ENCODE measurements around the gene TRAF6.
"Not testable (repeated sequence)": the region's sequence is repeated elsewhere in the genome, so short reads cannot be mapped to it uniquely, and the experiment has no call there.

TRAF6 gene

GRCh38 chr11:36509694-36510593 is at the start of gene TRAF6:
Gene TRAF6, minus strand, starts transcription at chr11:36510272. Its CDS starts 8,757 bp downstream, at chr11:36501515.
- DNase-seq = peak; percentile 91

GRCh38 chr11:36558571-36559413 is 48.7 kb upstream of the TRAF6 start:
- no peak for DNase-seq

GRCh38 chr11:36557991-36558390 is 47.9 kb upstream of the TRAF6 start:
- no peak for DNase-seq

GRCh38 chr11:36557390-36557789 is 47.3 kb upstream of the TRAF6 start:
- DNase-seq = not testable (repeated sequence)

DNA sequence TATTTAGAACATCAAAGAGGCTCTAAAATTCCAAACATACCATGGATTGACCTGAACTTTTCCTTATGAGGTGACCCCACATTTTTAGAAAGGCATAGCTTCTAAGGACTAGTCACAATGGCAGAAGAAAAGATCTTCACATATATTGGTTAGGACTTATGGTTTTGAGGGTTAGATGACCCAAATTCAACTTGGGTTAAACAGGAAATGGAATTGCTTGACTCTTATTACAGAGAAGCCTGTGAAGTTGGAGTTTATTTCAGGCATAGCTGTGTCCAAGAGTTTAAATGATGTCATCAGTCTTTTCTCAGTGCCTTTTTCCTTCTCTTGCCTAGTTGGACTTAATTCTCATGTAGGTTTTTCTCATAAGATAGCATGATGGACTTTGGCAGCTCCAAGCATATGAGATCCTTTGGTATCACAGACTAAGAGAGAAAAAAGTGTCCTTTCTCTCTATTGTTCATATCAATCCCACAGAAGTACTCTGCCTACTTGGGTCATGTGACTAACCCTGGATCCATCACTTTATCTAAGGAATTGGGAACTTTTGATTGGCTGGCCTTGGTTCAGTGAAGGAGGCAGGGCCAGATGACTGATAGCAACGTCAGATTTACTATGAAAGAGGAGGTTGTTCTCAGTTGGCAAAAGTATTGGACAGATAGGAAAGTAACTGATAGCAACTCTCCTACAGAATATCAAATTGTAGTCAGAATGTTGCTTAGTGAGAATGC is 40.5 kb upstream of the TRAF6 start:
- DNase-seq = no peak

- DNase-seq = no peak
These were observed 30.9 kb upstream of the TRAF6 start for GRCh38 chr11:36540998-36541397.

DNA sequence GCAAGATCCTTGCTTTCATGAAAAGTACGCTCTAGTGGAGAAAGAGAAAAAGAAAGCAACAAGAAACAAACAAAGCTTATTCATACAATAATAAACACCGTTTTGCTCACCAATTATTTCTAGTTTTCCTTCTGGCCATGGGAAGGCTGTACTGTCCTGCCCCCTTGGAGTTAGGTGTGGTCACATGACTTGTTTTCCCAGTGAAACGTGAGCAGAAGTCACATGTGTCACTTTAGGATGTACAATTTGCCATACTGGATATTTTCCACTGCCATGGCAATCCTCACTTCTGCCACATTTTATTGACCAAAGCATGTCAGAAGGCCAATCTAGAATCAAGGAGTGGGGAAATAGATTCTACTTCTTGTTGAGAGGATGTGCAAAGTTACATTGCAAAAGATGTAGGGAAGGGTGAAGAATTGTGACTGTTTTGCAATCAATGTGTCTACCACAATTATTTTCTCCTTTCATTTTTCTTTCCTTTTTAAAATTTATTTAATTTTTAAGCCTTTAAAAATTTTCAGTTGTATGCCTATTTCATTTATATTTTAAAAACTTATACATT is 24.3 kb upstream of the TRAF6 start:
- DNase-seq = no peak

DNA sequence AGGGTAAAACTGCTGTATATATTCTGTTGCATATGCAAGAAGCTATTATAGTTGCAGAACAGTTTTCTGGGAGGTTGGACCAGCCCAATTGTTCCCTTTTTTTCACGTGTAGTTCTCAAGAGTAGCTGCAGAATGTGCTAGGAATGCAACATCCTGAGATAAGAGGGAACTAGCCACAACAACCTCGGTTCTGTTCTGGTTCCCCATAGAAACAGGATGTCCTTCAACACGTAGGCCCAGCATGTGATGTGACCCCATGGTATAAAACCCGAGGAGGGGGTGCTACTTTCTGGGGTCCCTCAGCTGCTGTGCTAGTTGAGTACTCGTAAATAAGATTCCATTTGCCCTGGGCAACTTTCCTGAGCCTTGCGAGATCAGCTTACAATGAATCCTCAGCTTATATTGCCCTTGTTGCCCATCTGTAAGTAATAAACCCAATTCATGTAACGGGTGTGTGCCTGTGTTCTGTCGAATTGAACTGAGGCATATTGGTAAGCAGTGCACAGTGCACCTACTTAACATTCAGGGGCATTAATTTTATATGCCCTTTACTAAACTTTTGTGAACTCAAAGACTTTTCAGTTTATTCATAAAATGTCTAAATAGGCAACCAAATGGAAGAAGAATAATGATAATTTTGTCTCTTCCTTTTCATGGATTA is 23.0 kb upstream of the TRAF6 start:
- DNase-seq = no peak

DNA sequence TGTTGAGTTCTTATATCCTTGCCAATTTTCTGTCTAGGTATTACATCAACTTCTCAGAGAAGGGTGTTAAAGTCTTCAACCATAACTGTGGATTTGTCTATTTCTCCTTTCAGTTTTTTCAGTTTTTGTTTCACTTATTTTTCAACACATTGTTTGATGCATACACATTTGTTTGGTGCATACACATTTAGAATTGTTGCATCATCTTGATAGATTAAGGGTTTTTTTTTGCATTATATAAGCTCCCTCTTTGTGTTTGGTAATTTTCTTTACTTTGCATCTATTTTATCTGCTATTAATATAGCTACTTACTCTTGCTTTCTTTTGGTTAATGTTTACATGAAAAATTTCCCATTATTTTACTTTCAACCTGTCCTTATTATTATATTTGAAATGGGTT is 20.8 kb upstream of the TRAF6 start:
- no peak for DNase-seq

DNA sequence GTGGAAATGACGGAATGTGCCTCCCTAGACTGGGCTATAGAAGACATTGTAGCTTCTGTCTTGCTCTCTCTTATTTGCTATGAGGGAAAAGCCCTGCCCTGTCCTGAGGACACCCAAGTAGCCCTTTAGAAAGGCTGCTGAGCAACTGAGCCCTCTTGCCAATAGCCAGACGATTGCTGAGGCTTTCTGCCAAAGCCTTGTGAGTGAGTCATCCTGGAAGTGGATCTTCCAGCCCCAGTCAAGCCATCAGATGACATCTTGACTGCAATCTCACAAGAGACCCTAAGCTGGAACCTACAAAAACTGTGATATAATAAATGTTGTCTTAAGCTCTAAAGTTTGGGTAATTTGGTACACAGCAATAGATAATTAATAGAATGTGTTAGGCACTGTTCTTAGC is 3.9 kb upstream of the TRAF6 start:
- DNase-seq = no peak

DNA sequence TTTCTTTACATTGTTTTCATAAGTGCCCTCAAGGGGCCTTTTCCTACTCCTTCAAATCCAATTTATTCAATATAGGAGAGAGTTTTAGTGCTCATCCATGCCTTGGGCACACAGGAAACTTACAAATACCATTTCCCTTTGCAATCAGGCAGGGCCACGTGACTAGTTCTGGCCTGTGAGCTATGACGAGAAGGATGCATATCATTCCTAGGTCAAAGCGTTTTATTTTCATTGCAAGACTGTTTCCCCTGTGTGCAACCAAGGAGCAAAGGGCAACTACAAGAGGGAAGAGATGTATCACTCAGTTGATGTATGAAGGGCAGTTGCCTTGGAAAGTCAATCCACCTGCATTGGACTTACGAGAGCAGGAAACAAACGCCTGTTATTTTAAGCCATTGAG is 1.9 kb upstream of the TRAF6 start:
- no peak for DNase-seq

GRCh38 chr11:36511062-36511461 is 990 bp upstream of the TRAF6 start:
- not testable (repeated sequence) for DNase-seq

DNA sequence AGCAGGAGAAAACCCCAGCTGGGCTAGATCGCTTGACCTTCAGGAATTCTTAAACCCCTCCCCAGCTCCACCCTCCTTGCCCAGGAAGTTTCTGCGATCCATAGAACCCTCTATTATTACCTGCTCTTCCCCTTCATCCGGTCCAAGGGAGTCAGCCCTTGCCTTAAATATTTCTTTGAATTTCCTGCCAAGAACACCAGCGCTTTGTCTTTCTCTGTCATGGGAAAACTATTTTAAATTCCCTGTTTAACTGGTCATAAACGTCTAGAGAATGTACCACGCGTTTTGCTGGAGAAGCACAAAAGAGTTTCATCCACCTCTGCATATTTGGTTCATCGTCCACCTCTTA is 496 bp upstream of the TRAF6 start:
- no peak for DNase-seq

DNA sequence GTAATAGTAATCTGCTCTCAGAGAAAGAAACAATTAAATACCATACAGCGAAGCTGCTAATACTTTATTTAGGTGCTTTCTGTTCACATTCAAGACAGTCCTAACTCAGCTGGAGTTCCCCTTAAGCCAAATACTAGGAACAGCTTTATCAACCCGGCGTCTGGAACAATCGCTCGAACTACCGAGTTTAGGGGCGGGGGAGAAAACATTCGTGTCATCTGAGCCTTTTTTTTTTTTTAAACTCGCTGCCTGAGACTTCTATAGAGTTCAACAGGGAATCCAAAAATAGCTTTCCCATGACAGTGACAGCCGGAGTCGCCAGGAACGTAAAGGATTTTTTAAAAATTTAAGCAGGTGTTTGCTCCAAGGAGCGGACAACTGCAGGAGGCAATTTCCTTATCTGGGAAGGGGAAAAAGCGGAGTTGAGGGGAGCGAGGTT is 852 bp downstream of the TRAF6 start:
- DNase-seq = no peak

DNA sequence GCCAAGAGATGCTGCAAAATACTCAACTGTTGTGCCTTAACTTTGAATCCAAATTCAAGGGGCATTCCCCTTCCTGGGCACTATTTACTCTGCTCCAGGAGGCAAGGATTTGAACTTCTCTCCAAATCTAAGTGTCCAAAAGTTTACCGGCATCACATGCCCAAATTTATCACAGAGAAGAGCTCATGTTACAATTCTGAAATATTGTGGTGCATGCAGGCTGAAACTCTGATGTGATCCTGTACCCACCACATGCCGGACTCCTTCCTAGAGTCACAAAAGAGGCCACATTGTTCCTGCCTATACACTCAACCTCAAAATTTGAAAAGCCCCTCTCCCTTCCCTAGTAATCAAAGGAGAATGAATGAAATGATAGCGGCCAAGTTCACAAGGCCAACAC is 1.3 kb downstream of the TRAF6 start:
- DNase-seq = no peak

DNA sequence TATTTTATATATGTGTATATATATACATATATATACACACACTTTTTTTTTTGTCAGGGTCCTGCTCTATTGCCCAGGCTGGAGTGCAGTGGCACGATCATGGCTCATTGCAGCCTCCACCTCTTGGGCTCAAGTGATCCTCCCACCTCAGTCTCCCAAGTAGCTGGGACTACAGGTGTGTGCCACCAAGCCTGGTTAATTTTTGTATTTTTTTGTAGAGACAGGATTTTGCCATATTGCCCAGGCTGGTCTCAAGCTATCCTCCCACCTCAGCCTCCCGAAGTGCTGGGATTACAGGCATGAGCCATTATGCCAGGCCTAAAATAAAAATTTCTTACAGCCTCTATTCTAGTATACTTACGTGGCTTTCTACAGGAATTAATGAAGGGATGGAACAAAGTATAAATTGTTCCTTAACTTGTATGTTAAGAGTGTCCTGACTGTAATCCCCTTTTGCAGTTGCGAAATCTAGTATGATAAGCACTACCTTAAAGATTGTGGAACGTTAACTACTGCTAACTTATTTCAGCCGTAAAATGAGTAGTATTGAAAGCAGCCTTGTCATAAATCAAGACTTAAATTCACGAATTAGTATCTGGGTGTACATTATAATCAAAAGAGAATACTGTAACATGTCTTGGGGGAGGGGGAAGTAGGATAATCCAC is 2.1 kb downstream of the TRAF6 start:
- DNase-seq = no peak

- no peak for DNase-seq
These were observed 8.8 kb downstream of the TRAF6 start for GRCh38 chr11:36501236-36501635.

- no peak for DNase-seq
These were observed 9.8 kb downstream of the TRAF6 start for GRCh38 chr11:36500315-36500721.

DNA sequence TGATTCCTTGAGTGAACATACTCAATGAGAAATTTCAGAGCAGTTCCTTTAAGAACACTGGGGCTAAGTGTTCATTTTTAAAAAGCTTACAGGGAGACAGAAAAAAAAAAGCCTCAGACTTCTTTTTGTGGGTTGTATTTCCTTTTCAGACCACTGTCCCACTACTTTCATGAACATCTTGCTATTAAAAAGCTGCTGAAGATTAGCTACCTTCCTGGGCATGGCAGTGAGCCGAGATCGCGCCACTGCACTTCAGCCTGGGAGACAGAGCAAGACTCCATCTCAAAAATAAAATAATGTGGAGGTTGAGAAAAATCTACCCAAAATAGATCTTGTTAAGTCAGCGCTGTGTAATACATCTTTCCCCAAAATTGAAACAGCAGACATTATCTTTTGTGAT is 10.8 kb downstream of the TRAF6 start:
- DNase-seq = no peak

DNA sequence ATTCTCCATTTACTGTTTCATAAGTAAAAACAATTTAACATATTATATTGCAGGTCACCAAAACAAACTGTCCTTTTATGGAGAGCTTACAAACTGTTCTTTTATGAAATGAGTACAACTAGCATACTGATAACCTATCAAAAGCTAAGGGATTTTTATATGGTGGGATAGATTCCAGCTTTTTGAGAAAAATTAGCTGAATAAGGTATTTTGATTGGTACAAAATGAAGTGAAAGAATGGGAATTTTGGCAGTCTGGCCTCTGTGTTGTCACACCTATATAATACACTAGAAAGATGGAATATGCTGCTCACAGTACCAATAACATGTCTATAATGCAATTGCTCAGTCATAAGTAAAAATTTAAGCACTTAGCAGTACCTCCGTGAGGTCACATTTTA is 11.4 kb downstream of the TRAF6 start:
- DNase-seq = no peak

DNA sequence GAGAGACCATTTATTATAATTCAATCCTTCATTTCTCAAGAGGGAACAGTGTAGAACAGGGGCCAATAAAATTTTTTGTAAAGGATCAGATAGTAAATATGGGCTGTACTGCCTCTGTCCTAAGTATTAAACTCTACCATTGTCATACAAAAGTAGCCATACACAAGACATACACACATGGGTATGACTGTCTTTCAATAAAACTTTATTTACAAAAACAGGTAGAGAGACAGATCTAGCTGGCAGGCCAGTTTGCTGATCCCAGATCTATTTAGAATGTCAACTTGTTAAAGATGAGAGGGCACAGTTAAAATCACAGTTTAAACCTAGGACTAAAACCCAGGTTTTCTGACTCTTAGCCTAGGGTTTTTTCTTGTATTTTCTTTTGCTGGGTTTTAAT is 16.7 kb downstream of the TRAF6 start:
- DNase-seq = no peak

Measured in left hindlimb (tissue), 1 donor.